Umbilical cord (tissue), 2 donors: ENCODE data around the gene TPX2. TPM values are rescaled to one million over a fixed set of nuclear protein-coding genes. Genes with fewer than 3 reads are reported as not detected.

Source experiments
- DNase-seq: peaks from one replicate; pipeline ENCODE4 v3.0.0-alpha.2; 2015; ENCODE audit warnings: low spot score
- total RNA-seq: library from RNA; depleted of rRNA; stranded (reverse); fragments of >200 nt; gene quantifications from one replicate; pipeline ENCODE4 v1.2.3, GENCODE V29; 2014; ENCODE audit warnings: low replicate concordance; ENCODE audit not compliant: insufficient read depth

TPX2 gene
- total RNA-seq, 1 donor from 2014 or later = 5.3 TPM

DNA sequence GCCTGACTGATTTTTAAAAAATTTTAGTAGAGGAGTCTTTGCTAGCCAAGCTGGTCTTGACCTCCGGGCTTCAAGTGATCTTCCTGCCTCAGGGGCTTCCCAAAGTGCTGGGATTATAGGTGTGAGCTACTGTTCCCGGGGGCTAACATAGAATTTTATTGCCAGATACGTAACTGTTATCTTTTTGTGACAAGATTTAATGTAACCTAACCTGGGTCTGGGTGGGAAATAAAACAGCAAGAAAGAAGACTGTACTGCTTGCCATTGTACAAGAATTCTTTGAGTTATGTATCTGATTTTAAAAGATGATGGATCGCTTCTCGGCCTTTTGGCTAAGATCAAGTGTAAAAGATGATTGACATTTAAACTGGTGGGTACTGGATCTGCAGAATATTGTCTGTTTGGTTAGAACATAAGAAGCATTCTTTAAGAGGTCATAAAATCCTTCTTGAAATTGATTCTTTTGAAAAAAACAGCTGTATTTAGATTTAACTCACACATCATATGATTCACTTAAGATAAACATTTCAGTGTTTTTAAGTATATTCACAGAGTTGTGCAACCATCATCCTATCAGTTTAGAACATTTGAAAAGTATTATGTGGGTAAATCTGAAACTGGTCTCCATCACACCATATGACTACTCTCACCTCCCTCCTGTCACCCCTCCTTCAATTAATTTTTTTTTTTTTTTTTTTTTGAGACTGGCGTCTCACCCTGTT is 21.6 kb downstream of the TPX2 start:
- DNase-seq = no peak

DNA sequence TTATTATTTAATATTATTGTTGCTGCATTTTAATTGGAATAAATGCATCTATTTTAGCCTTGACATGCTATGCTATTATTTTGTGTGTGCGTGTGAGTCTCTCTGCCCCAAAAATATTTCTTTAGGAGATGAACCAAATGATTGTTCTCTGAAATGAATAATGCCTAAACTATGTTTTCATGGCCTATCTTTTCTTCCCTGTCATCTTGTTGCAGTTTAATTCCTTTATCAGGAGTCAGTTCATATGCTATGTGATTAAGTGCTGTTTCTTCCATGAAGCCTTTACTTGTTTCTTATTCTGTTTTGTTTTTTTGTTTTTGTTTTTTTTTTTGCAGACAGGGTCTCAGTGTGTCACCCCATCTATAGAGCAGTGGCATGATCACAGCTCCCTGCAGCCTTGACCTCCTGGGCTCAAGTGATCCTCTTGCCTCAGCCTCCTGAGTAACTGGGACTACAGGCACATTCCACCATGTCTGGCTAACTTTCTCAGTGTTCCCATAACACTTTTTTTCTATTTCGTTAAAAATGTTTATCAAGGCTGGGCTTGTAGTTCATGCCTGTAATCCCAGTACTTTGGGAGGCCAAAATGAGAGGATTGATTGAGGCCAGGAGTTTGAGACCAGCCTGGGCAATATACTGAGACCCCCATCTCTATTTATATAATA is 25.7 kb downstream of the TPX2 start:
- DNase-seq = no peak

- DNase-seq = no peak
Measured at GRCh38 chr20:31767805-31768204, 28.7 kb downstream of the TPX2 start.

- DNase-seq = no peak
Measured at GRCh38 chr20:31769681-31770080, 30.6 kb downstream of the TPX2 start.

DNA sequence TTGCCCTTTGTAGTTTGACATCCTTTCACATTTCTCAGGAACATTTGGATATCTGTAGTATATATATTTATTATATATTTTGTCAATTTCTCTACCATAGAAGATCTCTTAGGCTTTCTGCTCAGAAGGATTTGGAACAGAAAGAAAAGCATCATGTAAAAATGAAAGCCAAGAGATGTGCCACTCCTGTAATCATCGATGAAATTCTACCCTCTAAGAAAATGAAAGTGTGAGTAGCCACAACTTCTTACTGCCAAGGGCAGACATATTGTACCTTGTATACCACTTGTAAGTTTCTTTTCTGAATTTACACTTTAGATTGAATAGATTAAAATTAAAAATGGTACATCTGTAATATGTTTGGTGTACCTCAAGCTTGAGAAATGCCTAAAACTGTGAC is 31.2 kb downstream of the TPX2 start:
- no peak for DNase-seq

DNA sequence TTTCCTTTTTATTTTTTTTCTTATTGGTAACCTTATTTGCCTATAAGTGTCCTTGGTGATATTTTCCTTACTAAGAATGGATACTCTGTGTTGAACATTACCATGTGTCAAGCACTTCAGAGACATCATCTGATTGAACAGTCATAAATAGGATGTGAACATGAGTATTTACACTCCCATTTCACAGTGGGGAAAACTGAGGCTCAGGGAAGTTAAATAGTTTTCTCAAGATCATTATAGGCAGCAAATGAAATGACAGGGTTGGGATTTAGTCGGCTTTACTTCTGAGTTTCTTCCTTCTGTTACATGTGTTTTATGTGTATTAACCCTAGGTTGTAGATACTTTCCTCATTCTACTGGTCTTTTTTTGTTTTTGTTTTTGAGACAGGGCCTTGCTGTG is 35.3 kb downstream of the TPX2 start:
- DNase-seq = no peak

- DNase-seq = no peak
Measured at GRCh38 chr20:31780839-31781238, 41.7 kb downstream of the TPX2 start.

- no peak for DNase-seq
Measured at GRCh38 chr20:31781945-31782344, 42.9 kb downstream of the TPX2 start.

- no peak for DNase-seq
Measured at GRCh38 chr20:31784354-31785044, 45.4 kb downstream of the TPX2 start.

- no peak for DNase-seq
Measured at GRCh38 chr20:31785089-31785488, 46.0 kb downstream of the TPX2 start.

DNA sequence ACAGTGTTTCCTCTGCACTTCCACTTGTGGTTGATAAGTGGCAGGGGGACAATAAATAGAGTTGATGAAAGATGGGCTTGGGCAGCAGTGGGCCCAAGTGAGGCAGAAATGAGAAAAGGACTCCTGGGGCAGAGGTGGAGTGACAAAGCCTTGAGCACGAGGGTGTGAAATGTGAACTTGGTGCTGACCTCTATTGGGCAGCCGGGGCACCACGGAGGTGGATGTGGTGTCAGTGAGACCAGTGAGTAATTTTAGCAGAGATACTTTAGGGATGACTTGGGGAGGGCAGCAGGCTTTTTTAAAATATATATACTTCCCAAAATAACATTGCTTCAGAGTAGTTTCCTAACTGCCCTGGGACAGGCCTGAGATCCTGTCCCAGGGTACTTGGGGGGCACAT is 49.5 kb downstream of the TPX2 start:
- no peak for DNase-seq

- no peak for DNase-seq
Measured at GRCh38 chr20:31790401-31790800, 51.3 kb downstream of the TPX2 start.

- no peak for DNase-seq
Measured at GRCh38 chr20:31797364-31797763, 58.3 kb downstream of the TPX2 start.

DNA sequence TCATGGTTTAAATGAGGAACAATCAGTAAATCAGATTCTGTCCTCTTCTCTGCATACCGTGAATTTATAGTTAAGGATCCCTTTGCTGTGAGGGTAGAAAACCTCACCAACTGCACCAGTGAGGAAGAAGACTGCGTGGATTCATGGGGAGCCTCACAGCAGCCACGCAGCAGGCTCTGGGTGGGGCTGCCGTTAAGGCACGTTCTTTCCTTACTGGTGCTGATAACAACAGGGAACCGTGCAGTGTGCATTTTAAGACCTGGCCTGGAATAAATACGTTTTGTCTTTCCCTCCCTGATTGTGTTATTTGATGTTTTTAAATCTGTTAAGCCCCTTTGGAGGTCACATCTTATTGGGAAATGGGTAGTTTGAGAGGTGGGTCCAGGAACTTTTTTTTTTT is 62.4 kb downstream of the TPX2 start:
- DNase-seq = no peak

DNA sequence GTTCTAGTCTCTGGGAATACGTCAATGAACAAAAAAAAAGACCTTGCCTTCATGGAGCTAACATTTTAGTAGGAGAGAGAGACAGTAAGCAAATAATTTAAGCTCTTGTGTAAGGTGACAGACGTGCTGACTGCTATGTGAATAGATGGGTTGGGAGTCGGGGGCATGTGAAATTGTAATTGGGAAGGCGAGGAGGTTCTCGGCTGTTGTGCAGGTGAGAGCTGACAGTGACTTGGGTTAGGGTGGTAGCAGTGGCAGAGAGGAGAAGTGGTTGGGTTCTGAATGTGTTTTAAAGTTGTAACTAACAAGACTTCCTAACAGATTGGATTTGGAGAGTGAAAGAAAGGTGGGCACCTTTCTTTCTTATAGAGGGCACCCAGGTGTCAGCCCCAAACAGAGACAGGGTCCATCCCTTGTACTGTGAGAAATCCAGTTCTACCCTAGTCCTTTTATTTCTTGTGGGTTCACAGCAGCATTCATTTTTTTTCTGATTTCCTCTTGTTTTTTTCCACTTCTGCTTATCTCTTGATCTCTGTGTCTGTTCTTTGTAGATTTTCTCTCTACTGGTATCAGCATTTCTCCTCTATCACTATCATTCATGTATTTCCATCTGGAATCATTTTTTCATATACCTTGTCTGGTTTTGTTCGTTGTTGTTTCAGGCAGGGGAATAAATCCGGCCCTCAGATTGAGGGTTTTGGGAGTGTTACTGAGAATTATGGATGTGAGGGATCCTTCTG is 64.6 kb downstream of the TPX2 start:
- no peak for DNase-seq

GRCh38 chr20:31806564-31807355 is 67.7 kb downstream of the TPX2 start:
- DNase-seq = no peak

DNA sequence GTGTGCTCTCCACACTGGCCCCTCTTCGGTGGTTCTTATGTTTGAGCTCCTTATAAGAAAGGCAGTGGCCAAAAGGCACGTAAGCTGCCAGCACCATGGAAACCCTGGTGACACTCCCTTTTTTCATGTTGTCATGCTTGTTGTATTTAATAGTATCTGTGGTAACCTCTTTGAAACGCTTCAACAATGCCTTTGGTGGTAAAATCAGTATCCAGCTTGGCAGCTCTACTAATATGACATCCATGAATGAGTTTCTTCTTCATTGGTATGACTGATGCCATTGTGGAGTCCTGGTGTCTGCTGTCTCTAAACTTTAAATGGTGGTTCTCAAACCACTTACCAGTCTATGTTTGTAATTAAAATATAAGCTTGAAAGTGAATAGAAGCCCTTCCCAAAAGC is 69.4 kb downstream of the TPX2 start:
- no peak for DNase-seq

DNA sequence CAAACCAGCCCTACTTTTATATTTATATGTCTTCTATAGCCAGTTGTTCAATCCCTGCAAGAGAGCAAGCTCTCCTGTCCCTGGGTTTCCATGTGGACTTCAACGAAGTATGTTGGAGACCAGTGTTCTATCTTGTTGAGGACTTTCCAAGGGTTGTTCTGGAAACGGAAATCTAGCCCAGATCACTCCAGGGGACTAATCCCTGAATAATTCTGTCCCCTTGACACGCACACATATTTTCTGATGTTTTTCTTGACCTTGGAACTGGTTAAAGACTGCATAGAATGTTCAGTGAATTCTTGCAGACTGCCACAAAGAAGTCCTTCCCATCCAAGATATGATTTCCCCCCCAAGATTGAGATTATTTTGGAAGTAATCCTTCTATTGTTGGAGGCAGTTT is 70.6 kb downstream of the TPX2 start:
- no peak for DNase-seq

- DNase-seq = no peak
Measured at GRCh38 chr20:31811198-31811597, 72.1 kb downstream of the TPX2 start.

DNA sequence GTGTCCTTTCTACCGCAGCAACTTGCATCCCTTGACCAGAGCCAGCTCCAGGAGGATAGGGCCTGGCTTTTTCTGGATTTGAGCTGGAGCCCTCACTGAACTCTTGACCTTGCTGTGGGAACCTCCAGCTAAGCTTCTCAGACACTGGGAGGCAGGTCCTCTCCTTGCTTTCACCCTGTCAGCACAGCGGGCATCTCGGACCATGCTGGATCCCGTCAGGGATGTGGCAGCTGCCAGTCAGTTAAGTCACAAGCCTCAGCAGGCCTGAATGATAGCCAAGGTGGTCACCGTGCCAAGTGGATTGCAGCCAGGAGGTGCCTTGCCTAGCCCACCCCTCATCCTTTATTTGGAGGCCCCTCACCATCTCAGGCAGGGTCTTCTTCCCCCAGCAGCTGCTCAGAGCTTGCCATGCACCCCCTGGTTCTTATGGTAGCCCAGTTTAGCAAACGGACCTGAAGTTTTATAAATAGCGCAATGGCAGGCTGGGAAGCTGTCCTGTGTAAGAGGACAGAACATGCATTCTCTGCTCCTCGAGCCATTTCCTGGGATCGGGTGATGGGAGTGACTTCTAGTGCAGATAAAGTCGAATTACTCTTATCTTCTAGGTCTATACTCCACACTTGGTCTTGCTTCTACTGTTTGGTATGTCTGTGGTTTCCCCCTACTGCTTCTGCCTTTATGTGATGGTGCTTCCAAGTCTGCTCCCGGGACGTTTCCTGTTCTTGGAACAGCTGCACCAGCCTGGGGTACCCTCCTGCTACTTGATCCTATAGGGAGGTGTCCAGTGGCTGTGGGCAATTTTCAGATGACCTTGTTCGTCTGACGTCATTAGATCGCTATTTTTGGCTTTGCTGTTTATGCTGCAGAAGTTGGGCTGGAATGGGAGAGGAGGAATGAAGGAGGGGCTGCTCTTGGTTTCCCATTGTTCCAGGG is 73.0 kb downstream of the TPX2 start:
- peak; percentile 70 for DNase-seq
